NT2/D1 (cell line): ENCODE data around the gene PRR14L.
"Not testable (repeated sequence)": the region's sequence is repeated elsewhere in the genome, so short reads cannot be mapped to it uniquely, and the experiment has no call there.

Experiments used
- DNase-seq: peaks from one replicate; pipeline ENCODE4 v3.0.0-alpha.2; 2011; ENCODE audit warnings: low read depth, low spot score
- H3K27me3 ChIP-seq: 2 replicates; pipeline ENCODE4 v1.6.0; 2011; ENCODE audit warnings: mild to moderate bottlenecking; ENCODE audit not compliant: insufficient read length, insufficient read depth
- H3K36me3 ChIP-seq: 2 replicates; pipeline ENCODE4 v1.6.1; 2011; ENCODE audit warnings: mild to moderate bottlenecking, low read length, mixed read lengths; ENCODE audit not compliant: insufficient read depth, insufficient read length
- H3K4me1 ChIP-seq: 2 replicates; pipeline ENCODE4 v1.5.1; 2011; ENCODE audit not compliant: insufficient read depth, insufficient read length
- H3K4me3 ChIP-seq: 2 replicates; pipeline ENCODE4 v1.5.1; 2011; ENCODE audit warnings: low read depth; ENCODE audit not compliant: insufficient read length
- H3K9ac ChIP-seq: 2 replicates; pipeline ENCODE4 v1.6.0; 2011; ENCODE audit warnings: low read depth; ENCODE audit not compliant: insufficient read length
- H3K9me3 ChIP-seq: 2 replicates; pipeline ENCODE4 v1.5.1; 2011; ENCODE audit warnings: mild to moderate bottlenecking, low read length; ENCODE audit not compliant: insufficient read depth
- SUZ12 ChIP-seq: IDR thresholded peaks from 2 replicates; pipeline ENCODE4 v1.6.1; 2011; ENCODE audit not compliant: insufficient read length, insufficient read depth; ENCODE audit errors: extremely low read depth
- YY1 ChIP-seq: IDR thresholded peaks from 2 replicates; pipeline ENCODE4 v1.6.1; 2011; ENCODE audit not compliant: insufficient read length, insufficient read depth
- ZNF274 ChIP-seq: IDR thresholded peaks from 2 replicates; pipeline ENCODE4 v1.6.1; 2011; ENCODE audit warnings: mild to moderate bottlenecking, low read depth, low read length

PRR14L gene

GRCh38 chr22:31764785-31765184, 14.9 kb upstream of the PRR14L start:
- DNase-seq = no peak
- Histone ChIP-seq H3K4me1 (no peaks in the 10 kb centered on the region), H3K9ac (no peak overlapping the region), H3K27me3 (no peaks in the 10 kb centered on the region), H3K9me3 (no peaks in the 10 kb centered on the region), H3K4me3 (no peak overlapping the region), H3K36me3 (peaks cover 41% of the 10 kb centered on the region)
- no peak for TF ChIP-seq SUZ12
- no peak for TF ChIP-seq ZNF274
- TF ChIP-seq YY1 = no peak

- H3K9me3 ChIP-seq, H3K4me3 ChIP-seq, H3K4me1 ChIP-seq, DNase-seq, H3K9ac ChIP-seq, H3K27me3 ChIP-seq: not testable (repeated sequence)
- H3K36me3 ChIP-seq = peaks cover 24% of the 10 kb centered on the region
Measured at GRCh38 chr22:31758860-31759259, 8.9 kb upstream of the PRR14L start.

- no peaks in the 10 kb centered on the region for H3K9me3 ChIP-seq
Measured at GRCh38 chr22:31757265-31757664, 7.3 kb upstream of the PRR14L start.

DNA sequence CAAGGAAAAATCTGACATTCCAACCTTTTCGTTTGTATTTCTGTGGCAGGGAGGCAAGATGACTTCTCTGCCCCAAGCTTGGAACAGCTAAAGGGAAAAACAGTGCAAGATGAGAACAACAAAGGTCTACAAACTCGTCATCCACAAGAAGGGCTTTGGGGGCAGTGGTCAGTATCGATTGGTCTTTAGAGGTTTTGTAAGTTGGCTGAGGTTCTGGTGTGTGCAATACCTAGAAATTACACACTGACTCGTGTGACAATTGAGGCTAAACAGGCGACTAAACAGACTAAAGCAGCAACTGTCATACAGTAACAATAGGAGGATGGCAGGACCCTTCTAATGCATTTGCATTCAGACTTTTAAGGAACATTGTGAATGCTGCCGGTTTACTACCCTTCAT, 4.9 kb upstream of the PRR14L start:
- no peak for DNase-seq

More at GRCh38 chr22:31757265-31757664, 7.3 kb upstream of the PRR14L start:
- Histone ChIP-seq H3K27me3 (no peaks in the 10 kb centered on the region), H3K36me3 (peaks cover 24% of the 10 kb centered on the region), H3K9ac (no peak overlapping the region), H3K4me3 (no peak overlapping the region), H3K4me1 (no peaks in the 10 kb centered on the region)
- no peak for TF ChIP-seq YY1
- no peak for TF ChIP-seq SUZ12
- TF ChIP-seq ZNF274 = no peak
- no peak for DNase-seq

GRCh38 chr22:31753634-31754501, 3.9 kb upstream of the PRR14L start, which contains the start of gene DEPDC5:
TSS of gene DEPDC5 (plus strand) at chr22:31754019. CDS start at chr22:31754922, 903 bp downstream.
- H3K27me3 ChIP-seq = no peaks in the 10 kb centered on the region
- H3K4me1 ChIP-seq = no peaks in the 10 kb centered on the region
- TF ChIP-seq ZNF274 = no peak
- TF ChIP-seq YY1 = no peak
- TF ChIP-seq SUZ12 = no peak
- peak; percentile 85 for DNase-seq
- H3K4me3 ChIP-seq = peak within 1 kb of the TSS; percentile 84
- peaks cover 13% of the 10 kb centered on the region for H3K36me3 ChIP-seq
- H3K9me3 ChIP-seq = no peaks in the 10 kb centered on the region
- H3K9ac ChIP-seq = peak within 1 kb of the TSS; percentile 92

More for the DNA sequence above, 4.9 kb upstream of the PRR14L start:
- no peaks in the 10 kb centered on the region for H3K4me1 ChIP-seq
- no peaks in the 10 kb centered on the region for H3K27me3 ChIP-seq
- TF ChIP-seq SUZ12 (no peak), ZNF274 (no peak), YY1 (no peak)
- peaks cover 16% of the 10 kb centered on the region for H3K36me3 ChIP-seq
- H3K4me3 ChIP-seq = peak overlapping the region; percentile 84
- H3K9me3 ChIP-seq = no peaks in the 10 kb centered on the region
- peak overlapping the region; percentile 92 for H3K9ac ChIP-seq

DNA sequence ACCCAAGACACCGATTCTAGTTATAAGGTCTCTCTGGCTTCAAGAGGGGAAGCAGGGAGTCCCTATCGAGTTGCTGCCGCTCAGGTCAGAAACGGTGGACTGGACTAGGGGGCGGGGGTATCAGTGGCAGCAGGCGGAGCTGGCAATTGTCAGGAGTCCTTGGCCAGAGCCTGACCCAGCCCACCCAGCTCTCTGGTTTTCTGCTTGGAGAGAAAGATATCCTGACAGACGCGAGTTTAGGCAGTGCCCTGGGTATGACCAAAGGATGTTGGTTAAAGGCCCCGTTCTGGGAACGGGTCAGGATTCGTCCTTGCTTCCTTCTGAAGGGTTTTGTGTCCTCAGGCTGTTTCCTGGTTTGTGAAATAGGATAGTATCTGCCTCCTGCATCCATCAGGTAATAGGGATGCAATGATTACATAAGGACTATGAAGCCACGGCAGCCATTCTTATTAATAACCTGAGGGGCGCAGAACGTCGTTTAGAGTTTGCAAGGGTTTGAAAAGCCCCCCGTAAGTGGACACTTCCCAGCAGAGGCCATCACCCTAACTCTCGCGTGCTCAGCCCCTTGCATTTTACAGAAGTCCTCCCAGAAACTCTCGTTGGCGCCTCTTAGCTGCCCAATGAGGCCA, 3.2 kb upstream of the PRR14L start:
- no peaks in the 10 kb centered on the region for H3K4me1 ChIP-seq
- TF ChIP-seq SUZ12 (no peak), YY1 (no peak), ZNF274 (no peak)
- peak overlapping the region; percentile 35 for H3K4me3 ChIP-seq
- no peak for DNase-seq
- no peaks in the 10 kb centered on the region for H3K9me3 ChIP-seq
- peaks cover 7% of the 10 kb centered on the region for H3K36me3 ChIP-seq
- no peaks in the 10 kb centered on the region for H3K27me3 ChIP-seq
- peak overlapping the region; percentile 67 for H3K9ac ChIP-seq

- Histone ChIP-seq H3K9ac (peak overlapping the region; percentile 70), H3K4me3 (no peak overlapping the region), H3K4me1 (no peaks in the 10 kb centered on the region), H3K27me3 (no peaks in the 10 kb centered on the region), H3K9me3 (no peaks in the 10 kb centered on the region), H3K36me3 (peaks cover 7% of the 10 kb centered on the region)
- DNase-seq = no peak
- TF ChIP-seq ZNF274 = no peak
- TF ChIP-seq SUZ12 = no peak
- no peak for TF ChIP-seq YY1
Measured at GRCh38 chr22:31752096-31752847, 2.3 kb upstream of the PRR14L start.
